Stimulated activated CD8-positive, alpha-beta memory T cell treated with anti-CD3 and anti-CD28 coated beads, Interleukin-12 subunit alpha, Interleukin-12 subunit beta, amount 100 ng/mL, for 1 hour (primary cell): Measurements from ENCODE around the gene AVPR1B.

Experiments used
- DNase-seq: peaks from one replicate; pipeline ENCODE4 v3.0.0-alpha.2; 2020; ENCODE audit warnings: low read depth

The AVPR1B gene

DNA sequence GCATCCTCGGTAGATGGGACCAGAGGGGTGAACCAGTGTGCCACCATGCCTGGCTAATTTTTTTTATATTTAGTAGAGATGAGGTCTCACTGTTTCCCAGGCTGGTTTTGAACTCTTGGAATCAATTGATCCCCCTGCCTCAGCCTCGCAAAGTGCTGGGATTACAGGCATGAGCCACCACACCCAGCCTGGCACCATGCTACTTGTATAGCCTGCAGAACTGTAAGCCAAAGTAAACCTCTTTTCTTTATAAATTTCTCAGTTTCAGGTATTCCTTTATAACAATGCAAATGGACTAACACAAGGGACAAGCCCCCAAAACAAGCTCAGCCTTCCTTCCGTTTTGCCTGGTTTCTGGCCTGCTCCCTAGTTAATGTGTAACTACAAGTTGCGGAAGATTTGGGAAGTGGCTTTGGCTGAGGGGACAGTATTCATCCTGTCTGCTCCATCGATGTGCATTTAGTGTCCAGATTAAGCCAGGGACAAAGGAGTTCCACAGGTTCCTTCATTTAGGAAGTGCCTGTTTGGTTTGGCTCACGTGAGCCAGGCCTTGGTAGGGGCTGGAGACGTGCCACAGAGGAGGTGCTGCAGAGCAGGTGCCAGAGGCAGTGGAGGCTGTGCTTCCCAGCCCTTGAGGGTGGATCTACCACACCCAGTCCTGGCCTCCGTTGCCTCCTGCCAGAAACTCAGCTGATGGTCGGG lies 4.4 kb downstream of the AVPR1B start:
- no peak for DNase-seq

- DNase-seq: no peak
Observed at GRCh38 chr1:206111271-206111927, 5.8 kb downstream of the AVPR1B start.

- DNase-seq: no peak
Observed at GRCh38 chr1:206110820-206111219, 6.4 kb downstream of the AVPR1B start.

GRCh38 chr1:206110161-206110560 lies 7.0 kb downstream of the AVPR1B start:
- DNase-seq: no peak

GRCh38 chr1:206109718-206110117 lies 7.5 kb downstream of the AVPR1B start:
- DNase-seq: no peak

DNA sequence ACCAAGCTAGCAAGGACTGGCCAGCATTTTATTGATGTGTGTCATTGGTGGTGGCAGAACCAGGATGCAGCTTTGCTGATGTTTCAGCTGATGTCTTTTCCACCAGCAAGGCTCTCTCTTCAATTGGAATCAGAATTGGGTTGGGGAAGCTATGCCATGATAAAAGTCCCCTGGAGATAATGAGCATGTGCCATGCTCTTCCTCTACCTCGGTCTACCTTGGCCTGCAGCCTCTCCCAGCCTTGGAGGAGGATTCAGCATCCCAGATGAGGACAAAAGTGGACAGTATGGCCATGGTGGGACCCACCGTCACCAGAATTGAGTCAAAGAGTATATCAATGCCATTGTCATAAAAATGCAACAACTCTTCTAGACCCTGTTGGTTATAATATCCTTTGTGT lies 8.6 kb downstream of the AVPR1B start:
- DNase-seq: no peak

DNA sequence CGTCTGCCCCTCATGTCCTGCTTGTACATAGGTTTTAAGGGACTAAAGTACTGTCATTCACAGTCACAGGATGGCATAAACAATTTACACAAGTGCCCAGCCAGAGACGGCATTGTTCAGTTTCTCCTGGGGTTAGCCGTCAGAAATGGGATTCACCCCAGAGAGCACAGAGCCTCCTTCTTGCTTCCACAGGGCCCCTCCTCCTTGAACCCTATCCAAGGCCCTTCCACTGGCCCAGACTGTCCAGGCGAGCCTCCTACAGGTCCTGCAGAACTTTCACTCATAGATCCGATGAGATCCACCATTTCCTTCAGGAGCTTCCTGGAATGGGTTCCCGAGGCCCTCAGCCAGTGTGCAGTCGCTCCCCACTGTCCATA lies 10.0 kb downstream of the AVPR1B start:
- no peak for DNase-seq

DNA sequence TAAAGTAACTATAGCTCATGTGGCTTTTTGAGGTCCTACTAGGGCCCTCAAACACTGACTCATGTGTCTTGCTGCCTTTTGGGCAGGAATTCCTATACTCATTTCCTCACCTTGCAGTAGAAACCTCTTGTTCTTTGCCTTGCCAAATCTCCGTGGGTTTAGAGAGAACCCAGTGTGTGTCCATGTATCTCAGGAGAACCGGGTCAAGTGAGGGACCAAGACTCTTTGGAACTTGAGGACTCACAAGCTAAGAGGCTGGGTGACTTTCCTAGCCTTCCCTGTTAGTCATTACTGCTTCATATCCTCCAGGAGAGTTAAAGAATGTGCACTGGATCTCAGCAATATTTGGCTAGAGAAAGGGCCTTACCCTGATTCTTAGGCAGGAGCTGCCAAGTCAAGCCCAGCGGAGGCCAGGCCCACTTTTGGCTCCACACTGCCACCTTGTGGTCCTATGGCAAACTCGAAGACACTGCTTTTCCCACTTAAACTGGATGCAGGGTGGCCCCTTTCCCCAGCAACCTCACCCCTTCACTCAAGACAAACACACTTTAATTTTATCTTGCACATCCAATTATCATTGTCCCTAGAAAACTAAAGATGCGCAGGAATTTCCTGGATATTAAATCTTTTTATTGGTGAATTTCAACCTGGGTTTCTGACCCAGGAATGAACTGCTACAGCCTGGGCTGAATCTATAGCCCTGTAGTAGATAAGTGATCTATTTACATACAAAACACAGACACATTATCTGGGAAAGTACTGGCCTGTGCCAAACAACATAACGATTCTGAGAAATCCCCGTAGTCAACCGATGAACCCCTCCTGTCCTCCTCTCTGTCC lies 10.6 kb downstream of the AVPR1B start:
- peak; percentile 58 for DNase-seq

GRCh38 chr1:206105464-206105995 lies 11.7 kb downstream of the AVPR1B start:
- DNase-seq: no peak

GRCh38 chr1:206103979-206104378 lies 13.2 kb downstream of the AVPR1B start:
- no peak for DNase-seq

GRCh38 chr1:206102292-206102936 lies 14.8 kb downstream of the AVPR1B start:
- DNase-seq: no peak

- no peak for DNase-seq
Observed at GRCh38 chr1:206101351-206102045, 15.7 kb downstream of the AVPR1B start.

GRCh38 chr1:206100226-206100815 lies 16.9 kb downstream of the AVPR1B start:
- DNase-seq: no peak

GRCh38 chr1:206098242-206098919 lies 18.8 kb downstream of the AVPR1B start:
- DNase-seq: no peak

GRCh38 chr1:206097381-206097780 lies 19.8 kb downstream of the AVPR1B start:
- no peak for DNase-seq

GRCh38 chr1:206094024-206094423 lies 23.2 kb downstream of the AVPR1B start:
- no peak for DNase-seq

GRCh38 chr1:206089341-206089740 lies 27.8 kb downstream of the AVPR1B start:
- no peak for DNase-seq

DNA sequence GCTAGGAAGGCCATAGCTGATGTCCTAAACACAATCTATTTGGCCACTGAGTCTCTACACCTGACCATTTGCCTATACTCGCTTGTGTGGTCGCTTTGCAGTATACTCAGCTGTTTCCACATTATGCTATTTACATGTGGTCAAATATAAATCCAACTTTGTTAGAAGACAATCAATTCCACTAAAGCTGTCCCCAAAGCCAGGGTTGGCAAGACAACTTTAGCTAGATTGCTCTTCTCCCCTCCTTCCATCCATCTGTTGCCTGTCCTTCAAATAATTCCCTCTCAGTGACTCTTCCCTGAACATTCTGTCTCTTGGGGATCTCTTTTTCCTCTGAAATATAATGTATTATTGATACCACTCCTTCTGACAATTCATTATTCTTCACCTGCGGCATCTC lies 30.1 kb downstream of the AVPR1B start:
- no peak for DNase-seq

DNA sequence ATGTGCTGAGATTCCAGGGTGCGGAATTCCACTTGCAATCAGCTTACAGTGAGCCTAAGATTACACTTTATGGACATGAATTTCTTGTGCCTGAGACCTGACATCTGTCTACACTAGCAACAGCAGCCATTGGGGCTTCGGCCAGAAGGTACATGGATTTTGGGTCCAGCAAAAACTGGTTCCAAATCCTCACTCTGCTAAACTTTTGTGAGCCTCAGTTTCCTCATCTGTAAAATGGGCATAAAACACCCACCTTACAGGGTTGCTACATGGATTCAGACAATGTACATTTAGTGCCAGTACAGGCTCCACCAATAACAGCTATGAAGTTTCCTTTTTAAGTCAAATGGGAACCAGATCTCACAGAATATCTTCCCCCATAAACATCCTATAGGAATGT lies 33.4 kb downstream of the AVPR1B start:
- DNase-seq: no peak

- DNase-seq: no peak
Observed at GRCh38 chr1:206082831-206083695, 34.1 kb downstream of the AVPR1B start.
